Liver (tissue), 9 donors: Measurements from ENCODE around the gene AOPEP. TPM values are rescaled to one million over a fixed set of nuclear protein-coding genes. Genes with fewer than 3 reads are reported as not detected.

ENCODE experiments used
- DNase-seq: peaks from one replicate; pipeline ENCODE4 v3.0.0-alpha.2; 2017; ENCODE audit warnings: low spot score
- H3K27ac ChIP-seq, 2 donors: one replicate each; pipeline ENCODE4 v1.7.0; 2013; ENCODE audit warnings: inconsistent platforms in 2 of 2, low read length in 2 of 2, control low read depth in 1 of 2, low read depth in 1 of 2, mild to moderate bottlenecking in 1 of 2
- H3K27me3 ChIP-seq, 4 donors: one replicate each; pipeline versions ENCODE4 v1.6.1 to v1.7.0; 2013; ENCODE audit warnings: low read length in 3 of 4, inconsistent platforms in 1 of 4, mild to moderate bottlenecking in 1 of 4, moderate library complexity in 1 of 4; ENCODE audit not compliant: control insufficient read depth in 4 of 4, insufficient read depth in 4 of 4
- H3K36me3 ChIP-seq, 4 donors: one replicate each; pipeline versions ENCODE4 v1.6.1 to v1.7.0; 2013; ENCODE audit warnings: low read length in 3 of 4, mild to moderate bottlenecking in 3 of 4, low read depth in 1 of 4, moderate library complexity in 1 of 4; ENCODE audit not compliant: control insufficient read depth in 4 of 4, insufficient read depth in 3 of 4
- H3K4me1 ChIP-seq, 4 donors: one replicate each; pipeline versions ENCODE4 v1.6.1 to v1.7.0; 2013; ENCODE audit warnings: low read length in 3 of 4, mild to moderate bottlenecking in 3 of 4, moderate library complexity in 1 of 4; ENCODE audit not compliant: control insufficient read depth in 4 of 4, insufficient read depth in 4 of 4
- H3K4me3 ChIP-seq, 3 donors: one replicate each; pipeline versions ENCODE4 v1.6.1 to v1.7.0; 2013; ENCODE audit warnings: low read length in 3 of 3, control low read depth in 1 of 3, low read depth in 1 of 3, mild to moderate bottlenecking in 1 of 3
- H3K9ac ChIP-seq, 2 donors: one replicate each; pipeline ENCODE4 v1.7.0; 2013; ENCODE audit warnings: low read length in 2 of 2, mild to moderate bottlenecking in 2 of 2, moderate library complexity in 2 of 2, control low read depth in 1 of 2, low read depth in 1 of 2
- H3K9me3 ChIP-seq, 4 donors: one replicate each; pipeline versions ENCODE4 v1.6.1 to v1.7.0; 2013; ENCODE audit warnings: low read length in 3 of 4; ENCODE audit not compliant: control insufficient read depth in 4 of 4
- ATF3 ChIP-seq: IDR thresholded peaks from 2 replicates; pipeline ENCODE4 v1.6.1; 2016; ENCODE audit warnings: antibody characterized with exemption
- CTCF ChIP-seq: fragments of 150-350 bp; IDR thresholded peaks from 2 replicates; pipeline ENCODE4 v1.5.1; 2017; ENCODE audit warnings: improper control_type of control experiment, low read depth, low read length; ENCODE audit not compliant: missing input control
- EGR1 ChIP-seq, 2 donors: IDR thresholded peaks; 2 replicates each; pipeline ENCODE4 v1.6.1; 2016 to 2018; ENCODE audit warnings: antibody characterized with exemption in 2 of 2, low read depth in 2 of 2
- FOXA1 ChIP-seq: IDR thresholded peaks from 2 replicates; pipeline ENCODE4 v1.6.1; 2016; ENCODE audit warnings: antibody characterized with exemption
- FOXA2 ChIP-seq: IDR thresholded peaks from 2 replicates; pipeline ENCODE4 v1.6.1; 2016; ENCODE audit warnings: antibody characterized with exemption
- GABPA ChIP-seq, 2 donors: IDR thresholded peaks in 1 of 2; conservative IDR thresholded peaks in 1 of 2; 2 replicates each; pipeline ENCODE4 v1.6.1; 2016; ENCODE audit warnings: antibody characterized with exemption in 2 of 2, mild to moderate bottlenecking in 1 of 2, moderate library complexity in 1 of 2
- HNF4A ChIP-seq, 2 donors: conservative IDR thresholded peaks; 2 replicates each; pipeline ENCODE4 v1.6.1; 2016; ENCODE audit warnings: antibody characterized with exemption in 2 of 2, mild to moderate bottlenecking in 2 of 2
- HNF4G ChIP-seq: IDR thresholded peaks from 2 replicates; pipeline ENCODE4 v1.6.1; 2016; ENCODE audit warnings: antibody characterized with exemption
- JUND ChIP-seq, 2 donors: IDR thresholded peaks; 2 replicates each; pipeline ENCODE4 v1.6.1; 2016; ENCODE audit warnings: antibody characterized with exemption in 2 of 2
- MAX ChIP-seq: IDR thresholded peaks from 2 replicates; pipeline ENCODE4 v1.6.1; 2016; ENCODE audit warnings: antibody characterized with exemption
- NR2F2 ChIP-seq: IDR thresholded peaks from 2 replicates; pipeline ENCODE4 v1.6.1; 2016; ENCODE audit warnings: antibody characterized with exemption
- RAD21 ChIP-seq, 2 donors: IDR thresholded peaks; 2 replicates each; pipeline ENCODE4 v1.6.1; 2016; ENCODE audit warnings: antibody characterized with exemption in 2 of 2, mild to moderate bottlenecking in 2 of 2
- REST ChIP-seq: IDR thresholded peaks from 2 replicates; pipeline ENCODE4 v1.6.1; 2016; ENCODE audit warnings: antibody characterized with exemption, mild to moderate bottlenecking
- RXRA ChIP-seq, 2 donors: IDR thresholded peaks; 2 replicates each; pipeline ENCODE4 v1.6.1; 2017 to 2018; ENCODE audit warnings: antibody characterized with exemption in 2 of 2, mild to moderate bottlenecking in 1 of 2
- SP1 ChIP-seq: IDR thresholded peaks from 2 replicates; pipeline ENCODE4 v1.6.1; 2018; ENCODE audit warnings: antibody characterized with exemption, mild to moderate bottlenecking
- TAF1 ChIP-seq: conservative IDR thresholded peaks from 2 replicates; pipeline ENCODE4 v1.6.1; 2016; ENCODE audit warnings: antibody characterized with exemption, mild to moderate bottlenecking
- YY1 ChIP-seq: IDR thresholded peaks from 2 replicates; pipeline ENCODE4 v1.6.1; 2016; ENCODE audit warnings: antibody characterized with exemption, mild to moderate bottlenecking
- ZBTB33 ChIP-seq: IDR thresholded peaks from 2 replicates; pipeline ENCODE4 v1.6.1; 2016; ENCODE audit warnings: antibody characterized with exemption
- WGBS: extraction: QIAGEN DNeasy Blood & Tissue Kit; methylation state at CpG from one replicate; pipeline ENCODE4 v1.1.7; 2013; 5-methylcytosine and 5-hydroxymethylcytosine counted together
- polyA plus RNA-seq, 2 donors: library from polyadenylated mRNA; stranded (reverse) in 1 of 2; unstranded in 1 of 2; fragments of 200-250 nt in 1 of 2; fragments of >200 nt in 1 of 2; fragmentation: Nextera tagmentation in 1 of 2; extraction: Ambion mirVana in 1 of 2; gene quantifications; one replicate each; pipeline versions ENCODE4 v1.2.1 to v1.2.3, GENCODE V29; 2013 to 2015
- total RNA-seq, 2 donors: library from RNA; depleted of rRNA; stranded (reverse); fragments of >200 nt; gene quantifications; one replicate each; pipeline ENCODE4 v1.2.3, GENCODE V29; 2014
- donor health status: healthy.
- donor health status: healthy.
- donor health status: healthy.
- donor health status: healthy.
- donor health status: healthy.

Gene AOPEP
- total and polyA plus RNA-seq, 4 donors, result 22.2 to 77.1 (median 34.8) TPM

- Histone ChIP-seq H3K27me3 (no peaks in the 10 kb centered on the region), H3K36me3 (no peaks in the 10 kb centered on the region), H3K9ac (no peak overlapping the region), H3K4me3 (no peak overlapping the region), H3K4me1 (peaks cover 7 to 13% (median 11%) of the 10 kb centered on the region in 4 donors), H3K27ac (no peak overlapping the region), H3K9me3 (no peaks in the 10 kb centered on the region)
- TF ChIP-seq MAX (no peak), YY1 (no peak), ATF3 (no peak), FOXA1 (no peak), CTCF (no peak), TAF1 (no peak), REST (no peak), SP1 (no peak), ZBTB33 (no peak), RAD21 (IDR thresholded peaks at IDR 0.05) (no peak), GABPA (IDR thresholded peaks at IDR 0.05 in 1 of 2, conservative IDR thresholded peaks at IDR 0.05 in 1 of 2) (no peak), RXRA (IDR thresholded peaks at IDR 0.05) (no peak), FOXA2 (no peak), HNF4A (conservative IDR thresholded peaks at IDR 0.05) (no peak), EGR1 (IDR thresholded peaks at IDR 0.05; ENCODE audit: low read depth in 2 of 2) (no peak), HNF4G (no peak), NR2F2 (no peak), JUND (IDR thresholded peaks at IDR 0.05) (no peak)
- no peak for DNase-seq
- 73% methylated on average over 7 of the region's 7 CpGs for WGBS
Observed at GRCh38 chr9:94926431-94926800, 199.9 kb downstream of the AOPEP start.
